Lung (tissue), 12 donors: ENCODE measurements around the gene SAMD8. TPM values are rescaled to one million over a fixed set of nuclear protein-coding genes. Genes with fewer than 3 reads are reported as not detected.
A peak's percentile ranks its signal among the peaks of the same experiment; 100 is the strongest.

Source experiments
- ATAC-seq: fragments of 200-7000 bp; cut with Tn5 transposase; one replicate; pipeline ENCODE4 v1.9.1; 2020; ENCODE audit warnings: moderate number of reproducible peaks; ENCODE audit not compliant: insufficient read depth, low FRiP score
- DNase-seq, 3 donors: peaks; one replicate each; pipeline ENCODE4 v3.0.0-alpha.2; 2013 to 2017
- H3K27ac ChIP-seq, 2 donors: one replicate each; pipeline ENCODE4 v1.5.1; 2013; ENCODE audit warnings: mild to moderate bottlenecking in 2 of 2, moderate library complexity in 2 of 2, control low read depth in 1 of 2, inconsistent platforms in 1 of 2, low read depth in 1 of 2, low read length in 1 of 2
- H3K27me3 ChIP-seq, 3 donors: one replicate each; pipeline ENCODE4 v1.5.1; 2013; ENCODE audit warnings: low read length in 2 of 3; ENCODE audit not compliant: control insufficient read depth in 3 of 3, insufficient read depth in 3 of 3
- H3K36me3 ChIP-seq, 4 donors: one replicate each; pipeline ENCODE4 v1.5.1; 2013; ENCODE audit warnings: low read length in 4 of 4, mild to moderate bottlenecking in 1 of 4, moderate library complexity in 1 of 4; ENCODE audit not compliant: control insufficient read depth in 4 of 4, insufficient read depth in 4 of 4
- H3K4me1 ChIP-seq, 5 donors: one replicate each; pipeline ENCODE4 v1.5.1; 2013; ENCODE audit warnings: low read length in 5 of 5, mild to moderate bottlenecking in 2 of 5, moderate library complexity in 1 of 5; ENCODE audit not compliant: control insufficient read depth in 5 of 5, insufficient read depth in 5 of 5
- H3K4me3 ChIP-seq: one replicate; pipeline ENCODE4 v1.5.1; 2013; ENCODE audit warnings: mild to moderate bottlenecking, control low read depth, moderate library complexity
- H3K9ac ChIP-seq, 2 donors: one replicate each; pipeline ENCODE4 v1.5.1; 2013; ENCODE audit warnings: low read length in 2 of 2, control low read depth in 1 of 2; ENCODE audit not compliant: insufficient read depth in 1 of 2
- H3K9me3 ChIP-seq, 4 donors: one replicate each; pipeline ENCODE4 v1.5.1; 2013; ENCODE audit warnings: low read length in 3 of 4, mild to moderate bottlenecking in 1 of 4, moderate library complexity in 1 of 4; ENCODE audit not compliant: control insufficient read depth in 4 of 4, insufficient read depth in 3 of 4
- WGBS, 2 donors: extraction: QIAGEN DNeasy Blood & Tissue Kit; methylation state at CpG; one replicate each; pipeline ENCODE4 v1.1.7; 2013; 5-methylcytosine and 5-hydroxymethylcytosine counted together
- polyA plus RNA-seq, 2 donors: library from polyadenylated mRNA; stranded (reverse); fragments of 200-250 nt; gene quantifications; one replicate each; pipeline ENCODE4 v1.2.1, GENCODE V29; 2013
- total RNA-seq, 2 donors: library from RNA; depleted of rRNA in 1 of 2; stranded (reverse); fragments of >200 nt in 1 of 2; gene quantifications; one replicate each; pipeline ENCODE4 v1.2.1, GENCODE V29; 2014 to 2021
- TF ChIP-seq, protein P1 (sequence below): IDR thresholded peaks from 2 replicates; pipeline ENCODE4 v1.5.1; 2012; ENCODE audit warnings: mild to moderate bottlenecking; ENCODE audit errors: control extremely low read depth, extremely low read depth
- donor health status: control.
- donor health status: control.
- donor health status: Bipolar disorder and iron deficiency.
- donor health status: healthy.
- donor health status: DM: yes; HTN: yes; CAD: no.

The SAMD8 gene
- total and polyA plus RNA-seq, 4 donors, result 5.5 to 29.0 (median 11.3) TPM

DNA sequence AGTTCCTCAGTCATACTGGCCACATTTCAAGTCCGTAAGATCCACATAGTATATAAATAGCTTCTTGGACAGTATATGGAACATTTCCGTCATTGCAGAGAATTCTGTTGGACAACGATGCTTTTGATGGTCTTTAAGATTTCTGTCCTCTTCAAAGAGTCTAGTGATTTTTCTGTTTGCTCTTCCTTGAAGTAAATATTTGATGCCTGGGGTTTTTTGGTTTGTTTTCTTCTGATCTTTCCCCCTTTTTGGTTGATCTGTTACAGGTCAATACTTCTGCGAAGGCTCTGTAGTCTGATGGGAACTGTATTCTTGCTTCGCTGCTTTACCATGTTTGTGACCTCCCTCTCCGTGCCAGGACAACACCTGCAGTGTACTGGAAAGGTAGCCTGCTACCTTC lies 56.8 kb downstream of the SAMD8 start:
- Histone ChIP-seq H3K4me3 (no peak overlapping the region), H3K27me3 (peaks cover 0 to 3% (median 0%) of the 10 kb centered on the region in 3 donors), H3K9me3 (no peaks in the 10 kb centered on the region), H3K4me1 (peaks cover 0 to 8% (median 0%) of the 10 kb centered on the region in 5 donors), H3K9ac (no peak overlapping the region), H3K36me3 (peaks cover 0 to 4% (median 2%) of the 10 kb centered on the region in 4 donors), H3K27ac (peak overlapping the region in 1 of 2 donors; percentile 53)
- 82 to 98% methylated on average over 6 of the region's 6 CpGs for WGBS, 2 donors
- DNase-seq (no peak), ATAC-seq (no peak)
- TF ChIP-seq, protein P1, sequence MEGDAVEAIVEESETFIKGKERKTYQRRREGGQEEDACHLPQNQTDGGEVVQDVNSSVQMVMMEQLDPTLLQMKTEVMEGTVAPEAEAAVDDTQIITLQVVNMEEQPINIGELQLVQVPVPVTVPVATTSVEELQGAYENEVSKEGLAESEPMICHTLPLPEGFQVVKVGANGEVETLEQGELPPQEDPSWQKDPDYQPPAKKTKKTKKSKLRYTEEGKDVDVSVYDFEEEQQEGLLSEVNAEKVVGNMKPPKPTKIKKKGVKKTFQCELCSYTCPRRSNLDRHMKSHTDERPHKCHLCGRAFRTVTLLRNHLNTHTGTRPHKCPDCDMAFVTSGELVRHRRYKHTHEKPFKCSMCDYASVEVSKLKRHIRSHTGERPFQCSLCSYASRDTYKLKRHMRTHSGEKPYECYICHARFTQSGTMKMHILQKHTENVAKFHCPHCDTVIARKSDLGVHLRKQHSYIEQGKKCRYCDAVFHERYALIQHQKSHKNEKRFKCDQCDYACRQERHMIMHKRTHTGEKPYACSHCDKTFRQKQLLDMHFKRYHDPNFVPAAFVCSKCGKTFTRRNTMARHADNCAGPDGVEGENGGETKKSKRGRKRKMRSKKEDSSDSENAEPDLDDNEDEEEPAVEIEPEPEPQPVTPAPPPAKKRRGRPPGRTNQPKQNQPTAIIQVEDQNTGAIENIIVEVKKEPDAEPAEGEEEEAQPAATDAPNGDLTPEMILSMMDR, result no peak

DNA sequence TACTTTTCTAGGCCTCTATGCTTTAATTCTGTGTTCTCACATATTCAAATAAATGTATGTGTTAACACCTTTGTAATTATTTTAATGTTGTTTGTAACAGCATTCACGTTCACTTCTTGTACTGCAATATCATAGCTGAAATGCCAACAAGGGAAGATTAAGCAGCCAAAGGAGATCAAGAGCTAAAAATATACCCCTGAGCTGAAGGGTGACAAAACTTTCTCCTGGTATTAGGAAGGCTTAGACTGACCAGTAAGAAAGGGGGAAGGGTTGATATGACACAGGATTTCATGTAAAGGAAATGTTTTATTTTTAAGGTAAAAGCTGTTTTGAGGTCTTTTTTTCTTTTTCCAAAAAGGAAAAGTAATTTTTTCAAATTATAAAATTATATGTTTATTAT lies 58.8 kb downstream of the SAMD8 start:
- Histone ChIP-seq H3K9ac (no peak overlapping the region), H3K4me1 (peaks cover 0 to 9% (median 0%) of the 10 kb centered on the region in 5 donors), H3K27me3 (peaks cover 0 to 3% (median 0%) of the 10 kb centered on the region in 3 donors), H3K36me3 (peaks cover 0 to 4% (median 2%) of the 10 kb centered on the region in 4 donors), H3K9me3 (no peaks in the 10 kb centered on the region), H3K27ac (no peak overlapping the region), H3K4me3 (no peak overlapping the region)
- DNase-seq, result no peak
- 79 to 82% methylated on average over 1 of the region's 1 CpG for WGBS, 2 donors
- TF ChIP-seq, protein P1, result no peak
- ATAC-seq, result no peak

DNA sequence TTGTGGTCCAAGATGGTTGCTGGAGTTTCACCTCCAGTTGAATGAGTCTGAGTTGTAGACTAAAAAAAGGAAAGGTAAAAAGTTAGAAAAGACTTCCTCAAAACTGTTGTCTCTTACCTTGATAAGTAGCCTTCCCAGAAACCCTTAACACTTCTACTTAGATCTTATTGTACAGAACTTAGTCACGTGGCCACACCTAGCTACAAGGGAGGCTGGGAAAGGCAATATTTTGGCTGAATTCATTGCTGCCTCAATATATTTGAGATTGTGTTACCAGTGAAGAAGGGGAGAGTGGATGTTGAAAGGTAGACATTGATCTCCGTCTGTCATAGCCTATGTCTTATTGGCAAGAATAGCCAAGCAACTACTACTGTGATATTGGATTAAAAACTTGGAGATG lies 63.6 kb downstream of the SAMD8 start:
- H3K9ac ChIP-seq, result no peak overlapping the region
- ATAC-seq (no peak), DNase-seq (no peak)
- peaks cover 0 to 7% (median 3%) of the 10 kb centered on the region in 4 donors for H3K36me3 ChIP-seq
- no peak overlapping the region for H3K27ac ChIP-seq
- H3K4me1 ChIP-seq, result peaks cover 0 to 3% (median 0%) of the 10 kb centered on the region in 5 donors
- H3K4me3 ChIP-seq, result no peak overlapping the region
- TF ChIP-seq, protein P1, result no peak
- WGBS, 2 donors, result 96 to 97% methylated on average over 2 of the region's 2 CpGs
- H3K27me3 ChIP-seq, result peaks cover 0 to 17% (median 0%) of the 10 kb centered on the region in 3 donors
- no peaks in the 10 kb centered on the region for H3K9me3 ChIP-seq

DNA sequence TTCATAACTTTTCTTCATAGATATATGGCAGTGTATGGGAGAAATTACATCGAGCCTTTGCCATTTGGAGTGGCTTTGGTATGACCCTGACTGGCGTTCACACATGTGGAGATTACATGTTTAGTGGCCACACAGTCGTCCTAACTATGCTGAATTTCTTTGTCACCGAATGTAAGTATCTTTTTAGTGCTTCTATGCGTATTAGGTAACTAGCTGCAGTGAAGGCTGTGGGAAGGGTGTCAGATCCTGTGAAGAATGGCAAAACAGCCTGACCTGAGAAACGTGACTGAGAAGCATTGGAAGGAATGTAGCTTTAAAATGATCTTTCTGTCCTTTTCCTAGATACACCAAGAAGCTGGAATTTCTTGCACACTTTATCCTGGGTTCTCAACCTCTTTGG lies 64.6 kb downstream of the SAMD8 start:
- Histone ChIP-seq H3K9ac (no peak overlapping the region), H3K27ac (no peak overlapping the region), H3K27me3 (peaks cover 0 to 17% (median 0%) of the 10 kb centered on the region in 3 donors), H3K4me3 (no peak overlapping the region), H3K36me3 (peaks cover 0 to 7% (median 2%) of the 10 kb centered on the region in 4 donors), H3K9me3 (no peaks in the 10 kb centered on the region), H3K4me1 (peaks cover 0 to 9% (median 0%) of the 10 kb centered on the region in 5 donors)
- WGBS, 2 donors, result 94% methylated on average over 6 of the region's 6 CpGs
- TF ChIP-seq, protein P1, result no peak
- ATAC-seq (no peak), DNase-seq (no peak)
